K562 (cell line): ENCODE data around the gene FLAD1.

Experiments used
- HNRNPL ChIP-seq: fragments of 200-400 bp; formaldehyde crosslinking; IDR thresholded peaks from 2 replicates; pipeline ENCODE4 v1.6.1; 2017; ENCODE audit warnings: low read depth, mild to moderate bottlenecking, low read length
- ZBED1 ChIP-seq: IDR thresholded peaks from 2 replicates; pipeline ENCODE4 v1.6.1; 2014

DNA sequence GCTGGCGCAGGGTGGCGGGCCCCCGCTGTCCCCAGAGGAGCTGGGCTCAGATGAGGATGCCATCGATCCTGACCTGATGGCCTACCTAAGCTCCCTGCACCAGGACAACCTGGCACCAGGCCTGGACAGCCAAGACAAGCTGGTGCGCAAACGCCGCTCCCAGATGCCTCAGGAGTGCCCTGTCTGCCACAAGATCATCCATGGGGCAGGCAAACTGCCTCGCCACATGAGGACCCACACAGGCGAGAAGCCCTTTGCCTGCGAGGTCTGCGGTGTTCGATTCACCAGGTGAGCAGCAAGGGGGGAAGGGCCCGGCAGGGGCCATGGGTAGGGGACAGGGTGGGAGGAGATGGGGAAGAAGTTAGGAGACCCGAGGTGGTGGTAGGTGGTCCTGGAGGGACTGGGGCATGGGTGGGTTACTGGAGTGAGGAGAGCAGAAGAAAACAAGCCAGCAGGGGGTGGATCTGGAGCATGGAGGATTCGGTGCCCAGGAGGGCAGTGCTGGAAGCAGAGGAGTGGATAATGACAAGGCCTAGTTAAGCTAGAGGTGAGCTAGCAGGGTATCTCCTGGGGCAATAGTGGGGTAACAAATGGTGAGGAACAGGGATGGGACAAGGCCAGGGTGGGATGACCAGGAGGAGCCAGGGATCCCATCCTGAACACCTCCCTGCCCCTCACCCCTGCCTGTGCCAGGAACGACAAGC, 32.5 kb downstream of the FLAD1 start:
- TF ChIP-seq HNRNPL (no peak), ZBED1 (no peak)
